HG03025 (cell line): Measurements from ENCODE around the gene RUNX3.

Experiments used
- ATAC-seq: cut with Tn5 transposase; IDR thresholded peaks from one replicate; pipeline ENCODE4 v1.9.1; 2021; ENCODE audit warnings: mild to moderate bottlenecking, moderate library complexity; ENCODE audit not compliant: unreplicated experiment, low FRiP score

RUNX3 gene

GRCh38 chr1:24850328-24850920, 79.7 kb downstream of the RUNX3 start:
- ATAC-seq, result no peak

GRCh38 chr1:24849672-24850295, 80.3 kb downstream of the RUNX3 start:
- ATAC-seq, result no peak
